HepG2 (cell line): Measurements from ENCODE around the gene CLPTM1. TPM values are rescaled to one million over a fixed set of nuclear protein-coding genes. Genes with fewer than 3 reads are reported as not detected.

Source experiments
- ATAC-seq: fragments of 200-7000 bp; cut with Tn5 transposase; 3 replicates; pipeline ENCODE4 v1.9.1; 2020; ENCODE audit warnings: mild to moderate bottlenecking, moderate library complexity
- BruUV-seq: library from RNA; stranded (reverse); fragments of 400-500 nt; replicated peaks from 2 replicates; lab custom pipeline; 2021; lab: Mats Ljungman, UMichigan
- CTCF ChIA-PET: fragments of 300-600 bp; formaldehyde crosslinking; extraction: SDS; loops from one replicate; lab custom pipeline; 2021; ENCODE audit warnings: low total read pairs, inconsistent platforms, low intra/inter-chr PET ratio; lab: Yijun Ruan, JAX
- POLR2A ChIA-PET: fragments of 350-600 bp; sonication (Branson Sonifier 250); formaldehyde crosslinking; loops from one replicate; lab custom pipeline; 2020; ENCODE audit warnings: antibody characterized with exemption, inconsistent platforms; lab: Yijun Ruan, JAX
- DNase-seq: peaks from one replicate; pipeline ENCODE4 v3.0.0-alpha.2; 2015; ENCODE audit warnings: low spot score
- FAIRE-seq: peaks from 3 replicates; lab custom pipeline; 2011; peaks lifted over from hg19 to GRCh38; lab: Jason Lieb, UNC
- H2AFZ ChIP-seq: one replicate; pipeline ENCODE4 v1.6.1; 2011; ENCODE audit warnings: low read length, inconsistent platforms
- H3K27ac ChIP-seq: fragments of 300-600 bp; 3 replicates; pipeline ENCODE4 v1.8.0; 2011; ENCODE audit warnings: mixed run types, mild to moderate bottlenecking, mixed read lengths, low read length, inconsistent platforms; ENCODE audit not compliant: insufficient read depth; ENCODE audit errors: extremely low read length
- H3K27me3 ChIP-seq, 2 experiments: fragments of 200-600 bp in 1 of 2; 2 replicates in 1 of 2; 3 replicates in 1 of 2; pipeline versions ENCODE4 v1.6.0 to v1.8.0; 2011; ENCODE audit warnings: low read length in 2 of 2, mild to moderate bottlenecking in 2 of 2, moderate library complexity in 2 of 2, inconsistent platforms in 1 of 2; ENCODE audit not compliant: insufficient read depth in 2 of 2, control insufficient read depth in 1 of 2
- H3K36me3 ChIP-seq, 2 experiments: fragments of 200-600 bp in 1 of 2; replicated peaks in 1 of 2; 2 replicates in 1 of 2; 3 replicates in 1 of 2; pipeline versions ENCODE4 v1.5.1 to v1.8.0; 2011; ENCODE audit warnings: low read length in 2 of 2, inconsistent platforms in 1 of 2; ENCODE audit not compliant: insufficient read depth in 2 of 2, control insufficient read depth in 1 of 2
- H3K4me1 ChIP-seq: 2 replicates; pipeline ENCODE4 v1.5.1; 2012; ENCODE audit warnings: low read length, inconsistent platforms; ENCODE audit not compliant: insufficient read depth
- H3K4me2 ChIP-seq: 2 replicates; pipeline ENCODE4 v1.6.0; 2011; ENCODE audit warnings: low read depth, low read length, inconsistent platforms
- H3K4me3 ChIP-seq, 3 experiments: fragments of 200-600 bp in 1 of 3; sonication (generic), shearing (Covaris generic) in 1 of 3; replicated peaks in 1 of 3; 2 replicates each; pipeline ENCODE4 v1.5.1; 2011 to 2016; ENCODE audit warnings: low read length in 3 of 3, inconsistent platforms in 2 of 3, low read depth in 2 of 3, mild to moderate bottlenecking in 2 of 3, control low read depth in 1 of 3, mixed read lengths in 1 of 3; ENCODE audit not compliant: insufficient read depth in 1 of 3
- H3K79me2 ChIP-seq: one replicate; pipeline ENCODE4 v1.6.1; 2011; ENCODE audit warnings: low read length, inconsistent platforms; ENCODE audit not compliant: insufficient read depth
- H3K9ac ChIP-seq: 2 replicates; pipeline ENCODE4 v1.6.0; 2011; ENCODE audit warnings: mild to moderate bottlenecking, low read depth, low read length, inconsistent platforms; ENCODE audit not compliant: insufficient read depth
- H3K9me3 ChIP-seq: 2 replicates; pipeline ENCODE4 v1.5.1; 2012; ENCODE audit warnings: mild to moderate bottlenecking, low read length
- H4K20me1 ChIP-seq: 2 replicates; pipeline ENCODE4 v1.6.0; 2011; ENCODE audit warnings: inconsistent platforms, mild to moderate bottlenecking, low read length, moderate library complexity; ENCODE audit not compliant: insufficient read depth
- BRD4 ChIP-seq: sonication (generic); formaldehyde crosslinking; IDR thresholded peaks from 2 replicates; pipeline ENCODE4 v1.4.0; 2020; ENCODE audit warnings: missing genetic modification reagents
- ETS1 ChIP-seq: sonication (generic); formaldehyde crosslinking; IDR thresholded peaks from 2 replicates; pipeline ENCODE4 v1.4.0; 2020; ENCODE audit warnings: missing genetic modification reagents
- ISX ChIP-seq: sonication (generic); formaldehyde crosslinking; conservative IDR thresholded peaks from 2 replicates; pipeline ENCODE4 v1.5.0; 2020; ENCODE audit warnings: missing genetic modification reagents
- MIER3 ChIP-seq: IDR thresholded peaks from 2 replicates; pipeline ENCODE4 v1.6.1; 2016; ENCODE audit warnings: missing compliant biosample characterization, borderline replicate concordance
- TSC22D2 ChIP-seq: sonication (generic); formaldehyde crosslinking; IDR thresholded peaks from 2 replicates; pipeline ENCODE4 v1.5.1; 2020; ENCODE audit warnings: missing genetic modification reagents, mild to moderate bottlenecking, borderline replicate concordance
- ZEB1 ChIP-seq: IDR thresholded peaks from 2 replicates; pipeline ENCODE4 v1.6.1; 2012; ENCODE audit warnings: mild to moderate bottlenecking, low read depth, inconsistent platforms; ENCODE audit not compliant: insufficient replicate concordance
- ZNF430 ChIP-seq: sonication (generic); formaldehyde crosslinking; IDR thresholded peaks from 2 replicates; pipeline ENCODE4 v1.9.0; 2021; ENCODE audit warnings: mild to moderate bottlenecking, missing genetic modification reagents
- ZNF598 ChIP-seq: sonication (generic); formaldehyde crosslinking; IDR thresholded peaks from 2 replicates; pipeline ENCODE4 v1.5.1; 2020; ENCODE audit warnings: mild to moderate bottlenecking, missing genetic modification reagents, borderline replicate concordance
- ZNF652 ChIP-seq: IDR thresholded peaks from 2 replicates; pipeline ENCODE4 v1.6.1; 2016; ENCODE audit warnings: low read depth, borderline replicate concordance
- WGBS: methylation state at CpG from one replicate; pipeline ENCODE4 v1.1.6; 2017; ENCODE audit warnings: low lambda C conversion rate; 5-methylcytosine and 5-hydroxymethylcytosine counted together
- in situ Hi-C: cut with HindIII; loops from 2 replicates; pipeline ENCODE4 v1.10.0; 2017; ENCODE audit warnings: low pct_unique_long_range_greater_than_20kb; ENCODE audit not compliant: extremely low pct_ligation_motif_present
- intact Hi-C: fragments of 100-400 bp; cut with micrococcal nuclease; formaldehyde crosslinking; loops from one replicate; pipeline ENCODE4 v1.10.0; 2022; ENCODE audit not compliant: unreplicated experiment
- polyA plus RNA-seq, 8 experiments: library from polyadenylated mRNA; depleted of rRNA in 3 of 8; stranded (reverse) in 7 of 8; unstranded in 1 of 8; fragments of >200 nt; fragmentation: Illumina TruSeq in 4 of 8; extraction: Trizol in 4 of 8; gene quantifications; 2 replicates each; pipeline versions ENCODE4 v1.2.1 to v1.2.3, GENCODE V29; 2011 to 2016; ENCODE audit warnings: low read depth in 4 of 8, missing spikeins in 1 of 8, mixed read lengths in 1 of 8; ENCODE audit not compliant: insufficient read depth in 1 of 8
- total RNA-seq, 5 experiments: library from RNA; depleted of rRNA; stranded (reverse); fragments of >200 nt; fragmentation: Illumina TruSeq; extraction: Trizol; gene quantifications; 2 replicates each; pipeline ENCODE4 v1.2.3, GENCODE V29; 2016; ENCODE audit warnings: low read depth in 1 of 5

The CLPTM1 gene
- total and polyA plus RNA-seq, 2 of the 13 experiments (the other 11 are each of a cell fraction or from before 2014, with no cell fraction given) = 34.9 to 42.8 TPM

- BruUV-seq = no TSS peak
- Histone ChIP-seq H3K79me2 (peaks cover 49% of the 10 kb centered on the region), H3K4me1 (peaks cover 21% of the 10 kb centered on the region), H4K20me1 (peaks cover 8% of the 10 kb centered on the region), H3K36me3 (peaks cover 17 to 43% of the 10 kb centered on the region in 2 experiments), H3K4me2 (no peak overlapping the region), H2AFZ (no peak overlapping the region), H3K9me3 (no peaks in the 10 kb centered on the region), H3K4me3 (no peak overlapping the region), H3K9ac (no peak overlapping the region), H3K27me3 (no peaks in the 10 kb centered on the region), H3K27ac (no peak overlapping the region)
- no peak for ATAC-seq
- no peak for FAIRE-seq
- in situ Hi-C loops = no loop called here
- intact Hi-C loops = no loop called here
- no peak for TF ChIP-seq ZNF598 (CRISPR knock-in tag)
- no peak for TF ChIP-seq ISX (CRISPR knock-in tag)
- TF ChIP-seq ZEB1 = no peak
- TF ChIP-seq BRD4 (CRISPR knock-in tag) = no peak
- TF ChIP-seq ZNF430 (CRISPR knock-in tag) = no peak
- no peak for TF ChIP-seq ZNF652 (CRISPR knock-in tag)
- TF ChIP-seq ETS1 (CRISPR knock-in tag) = no peak
- TF ChIP-seq MIER3 (CRISPR knock-in tag) = no peak
- TF ChIP-seq TSC22D2 (CRISPR knock-in tag) = no peak
- 97% methylated on average over 8 of the region's 8 CpGs for WGBS
- no peak for DNase-seq
- POLR2A ChIA-PET = no interaction called here
- CTCF ChIA-PET = no interaction called here
Observed at GRCh38 chr19:44961821-44962220, 6.6 kb downstream of the CLPTM1 start.
